Activated CD4-positive, alpha-beta memory T cell treated with anti-CD3 and anti-CD28 coated beads for 36 hours (primary cell): Measurements from ENCODE around the gene PTPRN2. TPM values are rescaled to one million over a fixed set of nuclear protein-coding genes. Genes with fewer than 3 reads are reported as not detected.
"Not testable (repeated sequence)": the region's sequence is repeated elsewhere in the genome, so short reads cannot be mapped to it uniquely, and the experiment has no call there.

ENCODE experiments used
- CTCF ChIA-PET: fragments of 350-600 bp; sonication (Branson Sonifier 250); formaldehyde crosslinking; loops from one replicate; lab custom pipeline; 2021; ENCODE audit warnings: antibody characterized with exemption, inconsistent platforms; lab: Charles Lee
- POLR2A ChIA-PET: fragments of 350-600 bp; sonication (Branson Sonifier 250); formaldehyde crosslinking; loops from one replicate; lab custom pipeline; 2021; ENCODE audit warnings: antibody characterized with exemption; lab: Charles Lee
- DNase-seq: peaks from one replicate; pipeline ENCODE4 v3.0.0-alpha.2; 2020
- H3K27ac Mint-ChIP-seq: one replicate; pipeline ENCODE4 v1.8.0; 2021; ENCODE audit warnings: mixed read lengths
- H3K27me3 Mint-ChIP-seq: one replicate; pipeline ENCODE4 v1.8.0; 2021; ENCODE audit warnings: mixed read lengths
- H3K36me3 Mint-ChIP-seq: one replicate; pipeline ENCODE4 v1.8.0; 2021; ENCODE audit warnings: mixed read lengths
- H3K4me1 Mint-ChIP-seq: one replicate; pipeline ENCODE4 v1.8.0; 2021; ENCODE audit warnings: low read depth, mixed read lengths
- H3K4me3 Mint-ChIP-seq: one replicate; pipeline ENCODE4 v1.8.0; 2021; ENCODE audit warnings: mild to moderate bottlenecking, mixed read lengths
- H3K9me3 Mint-ChIP-seq: one replicate; pipeline ENCODE4 v1.8.0; 2021; ENCODE audit warnings: mixed read lengths
- intact Hi-C: fragments of 100-400 bp; cut with micrococcal nuclease; formaldehyde crosslinking; loops from one replicate; pipeline ENCODE4 v1.15.1; 2023
- total RNA-seq, 2 experiments: library from RNA; stranded (reverse); gene quantifications; one replicate each; pipeline ENCODE4 v1.2.3, GENCODE V29; 2021

PTPRN2 gene
- total RNA-seq, 2 experiments from 2014 or later: 0.51 to 0.64 TPM

DNA sequence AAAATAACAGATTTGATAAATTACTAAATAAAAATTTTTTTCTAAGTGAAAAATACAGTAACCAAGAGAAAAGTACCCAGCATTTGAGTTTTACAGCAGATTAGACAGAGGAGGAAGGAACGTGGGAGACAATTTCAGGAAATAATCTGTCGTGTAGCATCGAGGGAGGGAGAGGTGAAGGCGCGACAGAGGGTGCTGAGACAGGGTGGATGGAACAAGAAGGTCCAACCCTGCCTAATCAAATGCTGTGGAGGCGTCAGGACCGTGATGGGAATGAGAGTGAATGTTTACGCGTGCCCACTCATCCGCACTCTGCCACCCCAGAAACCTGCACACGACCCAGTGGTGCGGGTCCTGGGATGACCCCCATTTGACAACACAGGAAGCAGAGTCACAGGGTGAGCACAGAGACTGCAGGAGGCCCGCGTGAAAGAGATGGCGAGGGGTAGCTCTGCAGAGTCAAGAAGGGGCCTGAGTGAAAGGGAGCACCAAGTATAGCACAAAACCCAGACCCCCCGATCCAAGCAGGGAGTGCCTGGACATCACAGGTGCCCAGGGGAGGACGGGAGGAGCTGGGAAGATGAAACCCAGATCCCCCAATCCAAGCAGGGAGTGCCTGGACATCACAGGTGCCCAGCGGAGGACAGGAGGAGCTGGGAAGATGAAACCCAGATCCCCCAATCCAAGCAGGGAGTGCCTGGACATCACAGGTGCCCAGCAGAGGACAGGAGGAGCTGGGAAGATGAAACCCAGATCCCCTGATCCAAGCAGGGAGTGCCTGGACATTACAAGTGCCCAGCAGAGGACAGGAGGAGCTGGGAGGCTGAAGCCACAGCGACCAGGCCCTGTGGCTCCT is 691.9 kb downstream of the PTPRN2 start:
- Mint-ChIP-seq H3K9me3 (no peaks in the 10 kb centered on the region), H3K36me3 (no peaks in the 10 kb centered on the region), H3K27ac (no peak overlapping the region), H3K4me3 (no peak overlapping the region), H3K4me1 (peaks cover 7% of the 10 kb centered on the region), H3K27me3 (peaks cover 1% of the 10 kb centered on the region)
- intact Hi-C loops: no loop called here
- no peak for DNase-seq
- ChIA-PET POLR2A (no interaction called here), CTCF (no interaction called here)

DNA sequence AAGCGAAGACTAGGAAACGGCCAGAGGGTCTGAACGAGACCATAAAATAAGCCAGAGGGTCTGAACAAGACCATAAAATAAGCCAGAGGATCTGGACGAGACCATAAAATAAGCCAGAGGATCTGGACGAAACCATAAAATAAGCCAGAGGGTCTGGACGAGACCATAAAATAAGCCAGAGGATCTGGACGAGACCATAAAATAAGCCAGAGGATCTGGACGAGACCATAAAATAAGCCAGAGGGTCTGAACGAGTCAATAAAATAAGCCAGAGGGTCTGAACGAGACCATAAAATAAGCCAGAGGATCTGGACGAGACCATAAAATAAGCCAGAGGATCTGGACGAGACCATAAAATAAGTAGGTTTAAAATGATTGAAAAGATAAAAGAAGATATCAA is 692.5 kb downstream of the PTPRN2 start:
- H3K4me1 Mint-ChIP-seq: peaks cover 11% of the 10 kb centered on the region
- POLR2A ChIA-PET, H3K27ac Mint-ChIP-seq, DNase-seq, H3K9me3 Mint-ChIP-seq, H3K4me3 Mint-ChIP-seq, CTCF ChIA-PET, intact Hi-C loops, H3K27me3 Mint-ChIP-seq, H3K36me3 Mint-ChIP-seq: not testable (repeated sequence)

DNA sequence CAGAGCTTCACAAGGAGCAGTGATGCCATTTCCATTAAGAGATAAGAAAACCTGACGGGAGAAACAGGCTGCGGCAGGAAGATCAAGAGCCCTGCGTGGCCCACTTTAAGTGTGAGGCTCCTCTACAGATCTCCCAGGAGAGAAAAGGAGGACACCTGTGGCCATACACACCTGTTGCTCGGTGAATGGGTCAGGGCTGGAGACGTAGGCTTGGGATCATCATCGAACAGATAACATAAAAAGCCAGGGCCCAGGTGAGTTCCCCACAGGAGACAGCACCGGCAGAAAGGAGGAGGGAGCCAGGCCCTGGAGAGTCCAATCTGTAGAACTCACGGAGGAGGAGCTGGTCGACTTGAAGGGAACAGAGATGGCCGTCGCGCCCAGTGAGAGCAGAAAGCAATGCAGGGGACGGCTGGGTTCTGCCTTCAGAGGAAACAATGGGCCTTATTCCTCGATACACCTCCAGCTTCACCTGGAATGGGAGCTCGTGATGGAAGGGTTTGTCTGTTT is 694.0 kb downstream of the PTPRN2 start:
- H3K27ac Mint-ChIP-seq: no peak overlapping the region
- no peaks in the 10 kb centered on the region for H3K9me3 Mint-ChIP-seq
- no peaks in the 10 kb centered on the region for H3K36me3 Mint-ChIP-seq
- intact Hi-C loops: no loop called here
- ChIA-PET CTCF (no interaction called here), POLR2A (no interaction called here)
- H3K4me1 Mint-ChIP-seq: peaks cover 11% of the 10 kb centered on the region
- H3K4me3 Mint-ChIP-seq: no peak overlapping the region
- peaks cover 1% of the 10 kb centered on the region for H3K27me3 Mint-ChIP-seq
- no peak for DNase-seq

DNA sequence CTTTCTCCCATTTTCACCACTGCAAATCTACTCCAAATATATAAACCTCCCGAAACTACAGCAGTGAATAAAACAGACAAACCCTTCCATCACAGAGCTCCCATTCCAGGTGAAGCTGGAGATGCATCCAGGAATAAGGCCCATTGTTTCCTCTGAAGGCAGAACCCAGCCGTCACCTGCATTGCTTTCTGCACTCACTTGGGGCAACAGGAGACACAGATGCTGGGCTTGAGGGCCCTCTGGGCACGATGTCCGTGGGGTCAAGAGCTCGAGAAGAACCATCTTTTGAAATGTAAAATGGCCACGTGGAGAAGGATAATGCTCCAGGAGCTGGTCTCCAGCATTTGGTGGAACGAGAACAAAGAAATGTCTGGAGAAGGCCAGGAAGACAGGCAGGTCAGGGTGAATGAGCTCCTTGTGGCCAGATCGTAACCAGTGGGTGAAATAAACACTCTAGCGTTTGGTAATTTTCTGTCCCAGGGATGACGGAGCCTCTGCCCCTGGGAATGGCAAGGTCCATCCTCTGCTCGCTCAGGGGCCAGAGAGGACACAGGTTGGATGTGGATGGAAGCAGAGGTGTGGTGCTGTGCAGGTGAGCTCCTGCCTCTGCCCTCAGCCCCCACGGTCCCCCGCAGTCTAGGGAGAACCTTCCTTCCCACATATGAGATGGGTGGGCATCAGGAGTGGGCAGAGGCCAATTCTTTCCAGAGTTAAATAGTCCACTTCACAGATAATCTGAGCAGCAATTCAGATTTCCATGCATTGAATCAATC is 694.7 kb downstream of the PTPRN2 start:
- intact Hi-C loops: no loop called here
- H3K9me3 Mint-ChIP-seq: no peaks in the 10 kb centered on the region
- no peaks in the 10 kb centered on the region for H3K36me3 Mint-ChIP-seq
- no peak overlapping the region for H3K4me3 Mint-ChIP-seq
- no peak overlapping the region for H3K27ac Mint-ChIP-seq
- DNase-seq: no peak
- CTCF ChIA-PET: no interaction called here
- H3K4me1 Mint-ChIP-seq: peaks cover 11% of the 10 kb centered on the region
- POLR2A ChIA-PET: no interaction called here
- peaks cover 1% of the 10 kb centered on the region for H3K27me3 Mint-ChIP-seq

DNA sequence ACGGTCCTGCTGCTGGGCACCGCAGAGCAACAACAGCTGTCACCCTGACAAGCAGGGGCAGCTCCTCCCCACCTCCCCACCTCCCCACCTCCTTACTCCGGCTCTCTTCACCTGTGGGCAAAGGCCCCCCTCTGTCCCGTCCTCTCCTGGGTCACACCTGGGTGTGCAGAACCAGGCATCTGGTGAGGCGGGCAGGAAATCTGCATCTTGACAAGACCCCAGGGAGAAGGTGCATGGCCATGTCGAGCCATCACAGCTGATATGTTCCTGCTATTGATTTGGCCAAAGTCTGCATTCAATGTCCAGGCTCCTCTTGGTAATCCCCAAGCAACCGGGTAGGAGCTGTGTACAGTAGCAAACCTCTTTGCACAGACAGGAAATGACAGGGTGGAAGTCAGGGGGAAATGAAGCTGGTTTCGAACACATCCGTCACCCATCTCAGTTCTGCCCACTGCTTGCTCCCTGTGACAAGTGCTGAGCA is 696.7 kb downstream of the PTPRN2 start:
- intact Hi-C loops: no loop called here
- H3K27ac Mint-ChIP-seq: no peak overlapping the region
- no peak overlapping the region for H3K4me3 Mint-ChIP-seq
- peak; percentile 20 for DNase-seq
- H3K27me3 Mint-ChIP-seq: peaks cover 1% of the 10 kb centered on the region
- peaks cover 13% of the 10 kb centered on the region for H3K4me1 Mint-ChIP-seq
- no peaks in the 10 kb centered on the region for H3K9me3 Mint-ChIP-seq
- no peaks in the 10 kb centered on the region for H3K36me3 Mint-ChIP-seq
- ChIA-PET CTCF (no interaction called here), POLR2A (no interaction called here)

DNA sequence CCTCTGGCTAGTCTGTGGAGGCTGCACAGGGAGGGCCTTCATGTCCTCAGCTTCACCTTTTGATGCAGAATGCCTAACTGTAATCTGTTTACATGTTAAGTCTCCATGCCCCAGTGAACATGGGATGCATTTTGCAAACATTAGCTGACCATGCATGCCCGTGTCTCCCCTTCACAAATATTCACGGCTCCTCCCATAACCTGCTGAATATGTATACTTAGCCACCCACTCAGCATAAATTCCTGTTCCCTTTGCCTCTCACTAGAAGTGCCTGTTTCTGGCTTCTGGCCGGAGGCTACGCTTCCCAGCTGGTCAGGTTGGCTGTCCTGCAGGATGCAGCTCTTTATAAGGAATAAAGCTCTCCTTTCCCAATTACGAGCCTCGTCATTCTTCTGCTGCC is 698.1 kb downstream of the PTPRN2 start:
- Mint-ChIP-seq H3K4me1 (peaks cover 13% of the 10 kb centered on the region), H3K9me3 (no peaks in the 10 kb centered on the region), H3K27me3 (peaks cover 1% of the 10 kb centered on the region), H3K27ac (no peak overlapping the region), H3K4me3 (no peak overlapping the region), H3K36me3 (no peaks in the 10 kb centered on the region)
- intact Hi-C loops: no loop called here
- ChIA-PET POLR2A (no interaction called here), CTCF (no interaction called here)
- no peak for DNase-seq

DNA sequence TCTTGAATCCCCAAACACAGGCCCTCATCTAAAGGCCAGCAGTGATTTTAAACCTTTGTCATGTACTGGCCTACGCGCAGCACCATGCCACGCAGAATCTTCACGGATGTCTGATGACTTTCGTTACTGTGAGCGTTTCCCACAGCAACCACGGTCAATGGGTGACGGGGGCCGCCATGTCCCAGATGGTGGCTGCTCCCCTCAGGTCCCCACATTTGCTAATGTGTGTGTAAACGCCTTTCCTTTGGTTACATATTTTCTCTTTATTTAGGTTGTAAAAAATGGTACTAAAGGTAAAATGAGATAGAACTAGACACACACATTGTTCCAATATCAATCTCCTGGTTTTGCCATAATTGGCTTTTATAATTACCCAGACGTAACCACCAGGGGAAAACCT is 699.0 kb downstream of the PTPRN2 start:
- POLR2A ChIA-PET: no interaction called here
- Mint-ChIP-seq H3K36me3 (no peaks in the 10 kb centered on the region), H3K9me3 (no peaks in the 10 kb centered on the region), H3K27me3 (peaks cover 1% of the 10 kb centered on the region), H3K4me3 (no peak overlapping the region), H3K27ac (no peak overlapping the region), H3K4me1 (peaks cover 13% of the 10 kb centered on the region)
- intact Hi-C loops: no loop called here
- CTCF ChIA-PET: no interaction called here
- DNase-seq: no peak

- H3K9me3 Mint-ChIP-seq: no peaks in the 10 kb centered on the region
- CTCF ChIA-PET: no interaction called here
- no peak for DNase-seq
- POLR2A ChIA-PET: no interaction called here
- no peaks in the 10 kb centered on the region for H3K27me3 Mint-ChIP-seq
- H3K4me1 Mint-ChIP-seq: peaks cover 13% of the 10 kb centered on the region
- no peak overlapping the region for H3K4me3 Mint-ChIP-seq
- no peaks in the 10 kb centered on the region for H3K36me3 Mint-ChIP-seq
- H3K27ac Mint-ChIP-seq: no peak overlapping the region
- intact Hi-C loops: no loop called here
Measured at GRCh38 chr7:157887400-157887799, 700.2 kb downstream of the PTPRN2 start.

- Mint-ChIP-seq H3K4me3 (no peak overlapping the region), H3K27me3 (no peaks in the 10 kb centered on the region), H3K4me1 (peaks cover 13% of the 10 kb centered on the region), H3K9me3 (no peaks in the 10 kb centered on the region), H3K36me3 (no peaks in the 10 kb centered on the region), H3K27ac (no peak overlapping the region)
- DNase-seq: no peak
- ChIA-PET POLR2A (no interaction called here), CTCF (no interaction called here)
- intact Hi-C loops: no loop called here
Measured at GRCh38 chr7:157886711-157887110, 700.9 kb downstream of the PTPRN2 start.

DNA sequence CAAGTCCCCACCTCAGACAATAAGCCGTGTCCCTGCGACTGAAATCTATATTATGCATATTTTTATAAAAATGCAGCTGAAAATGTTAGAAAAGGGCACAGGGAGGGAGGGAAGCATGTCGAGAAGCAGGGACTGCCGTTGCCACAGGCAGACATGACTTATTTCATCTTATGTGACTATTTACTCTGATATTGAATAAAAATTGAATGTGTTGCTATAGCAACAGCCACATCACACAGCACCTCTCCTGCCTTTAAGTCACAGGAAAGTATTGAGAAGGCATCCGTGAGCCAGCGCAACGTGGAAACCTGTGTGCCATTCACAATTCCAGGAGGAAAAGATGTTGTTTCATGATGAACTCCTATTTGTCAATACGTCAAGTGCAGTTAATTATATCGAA is 701.4 kb downstream of the PTPRN2 start:
- H3K9me3 Mint-ChIP-seq: peaks cover under 1% of the 10 kb centered on the region
- no peak overlapping the region for H3K4me3 Mint-ChIP-seq
- H3K27me3 Mint-ChIP-seq: no peaks in the 10 kb centered on the region
- H3K4me1 Mint-ChIP-seq: peaks cover 13% of the 10 kb centered on the region
- peaks cover under 1% of the 10 kb centered on the region for H3K36me3 Mint-ChIP-seq
- intact Hi-C loops: no loop called here
- no peak for DNase-seq
- CTCF ChIA-PET: no interaction called here
- no peak overlapping the region for H3K27ac Mint-ChIP-seq
- POLR2A ChIA-PET: no interaction called here

- Mint-ChIP-seq H3K9me3 (peaks cover 10% of the 10 kb centered on the region), H3K4me1 (peaks cover 10% of the 10 kb centered on the region), H3K4me3 (no peak overlapping the region), H3K36me3 (peaks cover 7% of the 10 kb centered on the region), H3K27ac (no peak overlapping the region), H3K27me3 (no peaks in the 10 kb centered on the region)
- no peak for DNase-seq
- ChIA-PET CTCF (no interaction called here), POLR2A (no interaction called here)
- intact Hi-C loops: no loop called here
Measured at GRCh38 chr7:157885140-157885539, 702.5 kb downstream of the PTPRN2 start.

- DNase-seq: no peak
- Mint-ChIP-seq H3K36me3 (peaks cover 7% of the 10 kb centered on the region), H3K4me1 (peaks cover 10% of the 10 kb centered on the region), H3K4me3 (no peak overlapping the region), H3K27ac (no peak overlapping the region), H3K9me3 (peaks cover 11% of the 10 kb centered on the region), H3K27me3 (no peaks in the 10 kb centered on the region)
- ChIA-PET POLR2A (no interaction called here), CTCF (no interaction called here)
- intact Hi-C loops: no loop called here
Measured at GRCh38 chr7:157884461-157885062, 703.1 kb downstream of the PTPRN2 start.
